Measurements from ENCODE around the gene MRGPRD.
"Not testable (repeated sequence)": the region's sequence is repeated elsewhere in the genome, so short reads cannot be mapped to it uniquely, and the experiment has no call there.

MRGPRD gene

DNA sequence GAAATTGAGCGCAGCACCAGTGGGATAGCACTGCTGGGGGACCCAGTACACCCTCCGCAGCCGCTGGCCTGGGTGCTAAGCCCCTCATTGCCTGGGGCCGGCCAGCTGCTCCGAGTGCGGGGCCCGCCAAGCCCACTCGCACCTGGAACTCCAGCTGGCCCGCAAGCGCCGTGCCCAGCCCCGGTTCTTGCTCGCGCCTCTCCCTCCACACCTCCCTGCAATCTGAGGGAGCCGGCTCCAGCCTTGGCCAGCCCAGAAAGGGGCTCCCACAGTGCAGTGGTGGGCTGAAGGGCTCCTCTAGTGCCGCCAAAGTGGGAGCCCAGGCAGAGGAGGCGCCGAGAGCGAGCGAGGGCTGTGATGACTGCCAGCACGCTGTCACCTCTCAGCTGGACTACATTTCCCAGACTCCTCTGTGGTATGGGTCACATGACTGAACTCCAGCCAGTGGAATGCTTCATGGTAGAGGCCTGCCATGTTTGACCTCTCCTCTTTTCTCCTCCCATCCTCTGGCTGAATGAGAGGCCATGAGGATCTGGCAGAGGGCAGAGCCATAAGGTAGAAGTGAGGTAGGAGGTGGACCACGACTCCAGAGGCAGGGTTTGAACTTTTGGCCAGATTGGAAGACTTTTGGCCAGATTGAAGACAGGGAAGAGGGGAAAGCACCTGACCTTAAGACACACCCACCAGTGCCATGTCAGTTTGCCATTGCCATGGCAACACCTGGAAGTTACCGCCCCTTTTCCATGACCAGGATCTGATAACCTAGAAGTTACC is 6.2 kb downstream of the MRGPRD start:
- DNase-seq: peak in 3 of 10 donors; percentile 35 to 68 (median 35)
- intact Hi-C loops (cut with DNase I): no loop called here

DNA sequence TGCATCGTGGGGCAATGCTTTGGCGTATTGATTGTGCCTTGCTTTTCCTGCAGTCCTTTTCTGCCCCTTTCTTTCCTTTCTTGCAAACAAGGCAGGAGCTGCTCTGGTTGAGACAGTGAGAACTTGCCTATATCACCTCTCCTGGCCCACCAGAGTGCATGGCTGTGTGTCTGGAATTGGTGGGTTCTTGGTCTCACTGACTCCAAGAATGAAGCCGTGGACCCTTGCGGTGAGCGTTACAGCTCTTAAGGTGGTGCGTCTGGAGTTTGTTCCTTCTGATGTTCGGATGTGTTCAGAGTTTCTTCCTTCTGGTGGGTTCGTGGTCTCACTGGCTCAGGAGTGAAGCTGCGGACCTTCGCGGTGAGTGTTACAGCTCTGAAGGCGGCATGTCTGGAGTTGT is 7.1 kb downstream of the MRGPRD start:
- intact Hi-C loops (cut with DNase I): not testable (repeated sequence)
- DNase-seq: peak in 2 of 10 donors; percentile 2 to 7

- intact Hi-C loops (cut with DNase I): no loop called here
- DNase-seq: peak in 1 of 10 donors; percentile 19
Observed at GRCh38 chr11:68973219-68973618, 7.6 kb downstream of the MRGPRD start.

DNA sequence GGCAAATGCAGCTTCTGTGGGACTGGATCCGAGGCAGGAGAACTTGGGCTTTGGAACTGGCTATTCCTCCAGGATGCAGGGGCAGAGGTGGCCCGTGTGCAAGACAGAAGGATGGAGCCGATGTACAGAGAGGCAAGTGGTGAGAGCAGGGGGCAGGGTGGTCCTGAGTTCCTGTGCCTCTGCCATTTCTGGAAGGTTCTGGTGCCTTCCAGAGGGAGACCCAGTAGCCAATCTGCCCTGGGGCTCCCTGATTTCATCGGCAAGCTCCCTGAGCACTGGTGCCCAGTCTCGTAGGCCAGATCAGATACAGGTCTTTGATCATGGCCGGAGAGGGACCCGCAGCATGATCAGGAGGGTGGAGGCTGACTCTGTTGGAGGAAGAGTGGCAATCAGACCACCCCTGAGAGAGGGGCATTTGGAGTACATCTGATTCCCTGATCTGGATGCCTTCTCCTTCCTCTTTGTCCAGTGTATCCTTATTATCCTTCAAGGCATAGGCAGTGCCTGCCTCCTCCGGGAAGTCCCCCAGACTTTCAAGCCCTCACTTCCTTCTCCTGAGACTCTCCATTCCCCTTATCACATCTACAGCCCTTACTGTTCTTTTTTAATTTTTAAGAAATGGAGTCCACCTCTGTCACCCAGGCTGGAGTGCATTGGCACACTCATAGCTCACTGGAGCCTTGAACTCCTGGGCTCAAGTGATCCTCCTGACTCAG is 9.7 kb downstream of the MRGPRD start:
- DNase-seq: peak in 3 of 10 donors; percentile 16 to 46 (median 17)
- intact Hi-C loops (cut with DNase I): no loop called here

DNA sequence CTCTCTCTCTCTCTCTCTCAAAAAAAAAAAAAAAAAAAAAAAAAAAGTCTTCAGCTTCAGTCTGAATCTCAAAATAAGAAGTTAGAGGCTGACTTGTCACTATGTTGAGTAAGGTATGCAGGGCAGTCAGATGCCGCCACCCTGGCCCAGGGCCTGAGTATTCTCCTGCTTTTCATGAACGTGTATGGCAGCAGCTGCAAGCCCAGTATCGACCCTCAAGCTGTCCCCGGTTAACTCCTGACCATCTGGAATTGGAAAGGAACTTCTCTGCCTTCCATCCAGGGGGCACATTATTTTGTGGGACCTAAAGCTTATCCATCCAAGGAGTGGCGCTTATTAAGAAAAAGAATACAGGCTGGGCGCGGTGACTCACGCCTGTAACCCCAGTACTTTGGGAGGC is 11.4 kb downstream of the MRGPRD start:
- peak in 2 of 10 donors; percentile 34 to 67 for DNase-seq
- intact Hi-C loops (cut with DNase I): no loop called here

- DNase-seq: peak in 3 of 10 donors; percentile 22 to 59 (median 55)
- intact Hi-C loops (cut with DNase I): no loop called here
Observed at GRCh38 chr11:68968306-68969250, 12.2 kb downstream of the MRGPRD start.

- intact Hi-C loops (cut with DNase I): no loop called here
- no peak for DNase-seq
Observed at GRCh38 chr11:68966894-68967780, 13.6 kb downstream of the MRGPRD start.

- DNase-seq: peak in 3 of 10 donors; percentile 35 to 52 (median 40)
- intact Hi-C loops (cut with DNase I): no loop called here
Observed at GRCh38 chr11:68965901-68966853, 14.6 kb downstream of the MRGPRD start.

GRCh38 chr11:68963779-68964178 is 17.0 kb downstream of the MRGPRD start:
- peak in 1 of 10 donors; percentile 51 for DNase-seq
- intact Hi-C loops (cut with DNase I): no loop called here

GRCh38 chr11:68962527-68963250 is 18.1 kb downstream of the MRGPRD start:
- peak in 3 of 10 donors; percentile 10 to 60 (median 53) for DNase-seq
- intact Hi-C loops (cut with DNase I): no loop called here

DNA sequence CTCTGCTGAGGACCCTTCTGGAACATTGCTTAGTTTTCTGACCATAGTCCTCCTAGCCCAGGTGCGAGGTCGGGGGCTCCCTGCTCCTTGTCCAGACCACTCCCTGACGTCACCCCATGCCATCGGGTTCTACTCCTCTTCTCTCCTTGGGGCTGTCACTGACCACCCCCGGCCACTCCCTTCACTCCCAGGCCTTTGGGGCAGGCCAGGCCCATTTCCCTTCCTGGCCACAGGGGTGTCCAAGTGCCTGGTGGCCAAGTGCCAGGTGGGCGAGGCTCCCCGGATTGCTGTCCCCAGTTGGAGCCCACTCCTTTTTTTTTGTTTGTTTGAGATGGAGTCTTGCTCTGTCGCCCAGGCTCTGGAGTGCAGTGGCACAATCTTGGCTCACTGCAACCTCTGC is 19.5 kb downstream of the MRGPRD start:
- DNase-seq: peak in 3 of 10 donors; percentile 50 to 67 (median 50)
- intact Hi-C loops (cut with DNase I): no loop called here

GRCh38 chr11:68960294-68961071 is 20.3 kb downstream of the MRGPRD start:
- peak in 3 of 10 donors; percentile 58 to 73 (median 73) for DNase-seq
- intact Hi-C loops (cut with DNase I): no loop called here

GRCh38 chr11:68959465-68960293 is 21.1 kb downstream of the MRGPRD start:
- intact Hi-C loops (cut with DNase I): no loop called here
- peak in 3 of 10 donors; percentile 66 to 78 (median 66) for DNase-seq

- intact Hi-C loops (cut with DNase I): no loop called here
- peak in 3 of 10 donors; percentile 25 to 77 (median 74) for DNase-seq
Observed at GRCh38 chr11:68958211-68958610, 22.6 kb downstream of the MRGPRD start.

DNA sequence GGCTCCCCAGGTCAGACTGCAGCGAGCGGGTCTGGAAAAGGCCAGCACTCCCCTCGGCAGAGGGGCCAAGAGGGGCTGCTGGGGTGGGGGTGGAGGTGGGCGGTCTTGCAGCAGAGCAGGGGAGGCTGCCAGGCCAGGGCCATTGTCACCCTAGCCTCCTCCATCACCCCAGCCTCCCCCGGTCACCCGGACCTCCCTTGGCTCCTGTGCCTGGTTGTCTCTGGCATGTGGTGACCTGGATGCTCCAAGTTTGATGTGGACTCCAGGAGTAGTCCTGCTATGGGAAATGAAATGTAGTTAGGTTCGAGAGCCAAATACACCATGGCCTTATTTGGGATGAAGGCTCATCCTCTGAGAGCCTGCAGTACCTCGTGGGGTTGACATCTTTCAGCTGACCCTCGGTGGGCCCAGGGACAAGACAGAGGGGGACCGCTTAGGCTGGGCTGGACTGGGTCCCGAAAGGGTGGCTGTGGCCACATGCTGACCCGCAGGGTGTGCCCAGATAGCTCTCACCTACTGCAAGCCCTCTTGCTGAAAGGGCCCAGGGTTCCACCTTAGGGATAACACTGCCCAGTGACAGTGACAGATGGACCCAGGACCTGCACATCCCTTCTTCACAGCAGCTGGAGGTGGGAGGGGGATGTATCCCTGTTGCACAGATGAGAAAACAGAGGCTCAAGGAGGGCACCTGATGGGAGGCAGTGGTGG is 24.1 kb downstream of the MRGPRD start:
- intact Hi-C loops (cut with DNase I): no loop called here
- DNase-seq: peak in 1 of 10 donors; percentile 57
